Neural progenitor cell (in vitro differentiated cells): ENCODE data around the gene TMEM30A. TPM values are rescaled to one million over a fixed set of nuclear protein-coding genes. Genes with fewer than 3 reads are reported as not detected.

Experiments used
- DNase-seq: peaks from one replicate; pipeline ENCODE4 v3.0.0-alpha.2; 2016; ENCODE audit warnings: low spot score
- H2AFZ ChIP-seq: fragments of 200-600 bp; sonication (generic); replicated peaks from 2 replicates; pipeline ENCODE4 v1.6.1; 2016; ENCODE audit warnings: antibody characterized with exemption
- H3F3A ChIP-seq: fragments of 200-600 bp; sonication (generic); 2 replicates; pipeline ENCODE4 v1.6.1; 2016; ENCODE audit warnings: antibody characterized with exemption, low read depth
- H3K27ac ChIP-seq: fragments of 200-600 bp; sonication (generic); 2 replicates; pipeline ENCODE4 v1.5.1; 2016; ENCODE audit warnings: mild to moderate bottlenecking
- H3K27me3 ChIP-seq: fragments of 200-600 bp; sonication (generic); 2 replicates; pipeline ENCODE4 v1.6.1; 2016; ENCODE audit warnings: mild to moderate bottlenecking, moderate library complexity
- H3K36me3 ChIP-seq: fragments of 200-600 bp; sonication (generic); 2 replicates; pipeline ENCODE4 v1.5.1; 2016
- H3K4me1 ChIP-seq: fragments of 200-600 bp; sonication (generic); 2 replicates; pipeline ENCODE4 v1.6.1; 2016; ENCODE audit warnings: mixed run types
- H3K4me2 ChIP-seq: fragments of 200-600 bp; sonication (generic); 2 replicates; pipeline ENCODE4 v1.6.1; 2016
- H3K4me3 ChIP-seq: fragments of 200-600 bp; sonication (generic); 2 replicates; pipeline ENCODE4 v1.5.1; 2016
- H3K79me2 ChIP-seq: fragments of 200-600 bp; sonication (generic); 2 replicates; pipeline ENCODE4 v1.6.1; 2016; ENCODE audit warnings: low read depth
- H3K9ac ChIP-seq: fragments of 200-600 bp; sonication (generic); 2 replicates; pipeline ENCODE4 v1.6.1; 2016
- H3K9me3 ChIP-seq: fragments of 200-600 bp; sonication (generic); 2 replicates; pipeline ENCODE4 v1.5.1; 2016; ENCODE audit warnings: low read depth
- H4K20me1 ChIP-seq: fragments of 200-600 bp; sonication (generic); 2 replicates; pipeline ENCODE4 v1.6.1; 2016; ENCODE audit warnings: low read depth
- H3K27ac Mint-ChIP-seq: 3 replicates; pipeline ENCODE4 v1.8.0; 2021; ENCODE audit warnings: mixed read lengths
- H3K27me3 Mint-ChIP-seq: 2 replicates; pipeline ENCODE4 v1.8.0; 2022; ENCODE audit warnings: low read depth, mild to moderate bottlenecking, inconsistent platforms, moderate library complexity, mixed read lengths; ENCODE audit not compliant: insufficient read depth
- H3K36me3 Mint-ChIP-seq: 3 replicates; pipeline ENCODE4 v1.8.0; 2021; ENCODE audit warnings: mixed read lengths
- H3K4me1 Mint-ChIP-seq: 3 replicates; pipeline ENCODE4 v1.8.0; 2021; ENCODE audit warnings: mixed read lengths
- H3K4me3 Mint-ChIP-seq: 3 replicates; pipeline ENCODE4 v1.8.0; 2021; ENCODE audit warnings: mild to moderate bottlenecking, moderate library complexity, mixed read lengths
- H3K9me3 Mint-ChIP-seq: 3 replicates; pipeline ENCODE4 v1.8.0; 2020; ENCODE audit warnings: mixed read lengths
- EZH2 ChIP-seq: fragments of 200-600 bp; sonication (generic); IDR thresholded peaks from 2 replicates; pipeline ENCODE4 v1.6.1; 2017; ENCODE audit warnings: antibody characterized with exemption, mild to moderate bottlenecking, moderate library complexity
- EZH2phosphoT487 ChIP-seq: fragments of 200-600 bp; sonication (generic); IDR thresholded peaks from 2 replicates; pipeline ENCODE4 v1.6.1; 2017; ENCODE audit warnings: antibody characterized with exemption
- total RNA-seq: library from RNA; depleted of rRNA; stranded (reverse); fragments of >200 nt; gene quantifications from 2 replicates; pipeline ENCODE4 v1.2.3, GENCODE V29; 2015; ENCODE audit warnings: low replicate concordance
- TF ChIP-seq, protein P1 (sequence below): fragments of 200-600 bp; sonication (generic); IDR thresholded peaks from 2 replicates; pipeline ENCODE4 v1.5.1; 2017; ENCODE audit warnings: antibody characterized with exemption, mild to moderate bottlenecking

TMEM30A gene
- total RNA-seq, 1 donor from 2014 or later: 86.0 TPM

DNA sequence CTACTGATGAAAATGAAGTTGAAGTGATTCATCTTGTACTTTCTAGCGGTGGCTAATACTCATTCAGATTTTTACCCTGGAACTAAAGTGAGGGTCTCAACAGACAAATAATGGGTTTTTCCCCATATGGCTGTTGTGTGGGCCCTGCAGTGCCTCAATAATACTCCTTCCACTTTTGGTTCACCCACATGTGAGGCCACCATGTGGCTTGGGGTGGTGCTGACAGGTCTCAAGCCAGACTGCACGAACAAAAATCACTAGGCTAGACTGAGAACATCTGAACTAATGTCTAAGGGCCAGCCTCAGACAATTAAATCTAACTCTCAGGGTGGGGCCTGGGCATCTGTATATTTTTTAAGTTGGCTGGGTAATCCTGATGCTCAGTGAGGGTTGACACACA lies 70.9 kb downstream of the TMEM30A start:
- H3K4me2 ChIP-seq: no peak overlapping the region
- H3K4me1 Mint-ChIP-seq: peaks cover 2% of the 10 kb centered on the region
- TF ChIP-seq, protein P1, sequence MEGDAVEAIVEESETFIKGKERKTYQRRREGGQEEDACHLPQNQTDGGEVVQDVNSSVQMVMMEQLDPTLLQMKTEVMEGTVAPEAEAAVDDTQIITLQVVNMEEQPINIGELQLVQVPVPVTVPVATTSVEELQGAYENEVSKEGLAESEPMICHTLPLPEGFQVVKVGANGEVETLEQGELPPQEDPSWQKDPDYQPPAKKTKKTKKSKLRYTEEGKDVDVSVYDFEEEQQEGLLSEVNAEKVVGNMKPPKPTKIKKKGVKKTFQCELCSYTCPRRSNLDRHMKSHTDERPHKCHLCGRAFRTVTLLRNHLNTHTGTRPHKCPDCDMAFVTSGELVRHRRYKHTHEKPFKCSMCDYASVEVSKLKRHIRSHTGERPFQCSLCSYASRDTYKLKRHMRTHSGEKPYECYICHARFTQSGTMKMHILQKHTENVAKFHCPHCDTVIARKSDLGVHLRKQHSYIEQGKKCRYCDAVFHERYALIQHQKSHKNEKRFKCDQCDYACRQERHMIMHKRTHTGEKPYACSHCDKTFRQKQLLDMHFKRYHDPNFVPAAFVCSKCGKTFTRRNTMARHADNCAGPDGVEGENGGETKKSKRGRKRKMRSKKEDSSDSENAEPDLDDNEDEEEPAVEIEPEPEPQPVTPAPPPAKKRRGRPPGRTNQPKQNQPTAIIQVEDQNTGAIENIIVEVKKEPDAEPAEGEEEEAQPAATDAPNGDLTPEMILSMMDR: peak; percentile 11
- TF ChIP-seq EZH2: no peak
- no peak for TF ChIP-seq EZH2phosphoT487

DNA sequence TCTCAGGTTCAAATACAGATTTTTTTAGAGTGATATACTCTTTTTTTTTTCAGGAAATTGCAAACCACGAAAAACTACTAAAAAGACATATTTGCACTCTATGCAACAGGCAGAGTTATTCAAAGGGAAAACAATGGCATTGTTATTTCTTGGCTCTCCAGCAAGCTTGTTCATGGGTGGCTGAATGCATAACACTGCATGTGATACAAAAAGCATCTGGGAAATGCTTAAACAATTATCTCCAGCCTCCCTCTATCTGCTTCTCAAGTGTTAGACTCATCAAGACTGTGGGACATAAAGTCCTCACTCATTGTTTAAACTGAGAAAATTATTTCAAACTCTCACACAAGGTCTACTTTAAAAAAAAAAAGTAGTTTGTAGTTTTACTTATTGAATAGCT lies 71.5 kb downstream of the TMEM30A start:
- Mint-ChIP-seq H3K27ac (no peak overlapping the region), H3K36me3 (no peaks in the 10 kb centered on the region), H3K9me3 (no peaks in the 10 kb centered on the region), H3K4me1 (peaks cover 7% of the 10 kb centered on the region), H3K4me3 (no peak overlapping the region), H3K27me3 (peaks cover 10% of the 10 kb centered on the region)
- peaks cover 30% of the 10 kb centered on the region for H3K27me3 ChIP-seq
- no peaks in the 10 kb centered on the region for H3K79me2 ChIP-seq
- H3K4me1 ChIP-seq: peaks cover 7% of the 10 kb centered on the region
- H3F3A ChIP-seq: peaks cover 12% of the 10 kb centered on the region
- no peak overlapping the region for H3K9ac ChIP-seq
- no peak overlapping the region for H3K4me3 ChIP-seq
- H3K9me3 ChIP-seq: no peaks in the 10 kb centered on the region
- H2AFZ ChIP-seq: no peak overlapping the region
- H3K4me2 ChIP-seq: no peak overlapping the region
- H3K27ac ChIP-seq: no peak overlapping the region
- no peaks in the 10 kb centered on the region for H3K36me3 ChIP-seq
- DNase-seq: no peak
- H4K20me1 ChIP-seq: no peaks in the 10 kb centered on the region
- TF ChIP-seq, protein P1: no peak
- TF ChIP-seq EZH2phosphoT487: no peak
- no peak for TF ChIP-seq EZH2

More for the DNA sequence above, 70.9 kb downstream of the TMEM30A start:
- H3K9ac ChIP-seq: no peak overlapping the region
- H2AFZ ChIP-seq: no peak overlapping the region
- H3K9me3 ChIP-seq: no peaks in the 10 kb centered on the region
- Mint-ChIP-seq H3K27me3 (peaks cover 4% of the 10 kb centered on the region), H3K9me3 (no peaks in the 10 kb centered on the region), H3K27ac (no peak overlapping the region), H3K36me3 (no peaks in the 10 kb centered on the region), H3K4me3 (no peak overlapping the region)
- H3K4me3 ChIP-seq: no peak overlapping the region
- no peaks in the 10 kb centered on the region for H3K36me3 ChIP-seq
- H3F3A ChIP-seq: peaks cover 6% of the 10 kb centered on the region
- DNase-seq: no peak
- peaks cover 23% of the 10 kb centered on the region for H3K27me3 ChIP-seq
- no peaks in the 10 kb centered on the region for H3K79me2 ChIP-seq
- no peak overlapping the region for H3K27ac ChIP-seq
- no peaks in the 10 kb centered on the region for H4K20me1 ChIP-seq
- H3K4me1 ChIP-seq: peaks cover under 1% of the 10 kb centered on the region

DNA sequence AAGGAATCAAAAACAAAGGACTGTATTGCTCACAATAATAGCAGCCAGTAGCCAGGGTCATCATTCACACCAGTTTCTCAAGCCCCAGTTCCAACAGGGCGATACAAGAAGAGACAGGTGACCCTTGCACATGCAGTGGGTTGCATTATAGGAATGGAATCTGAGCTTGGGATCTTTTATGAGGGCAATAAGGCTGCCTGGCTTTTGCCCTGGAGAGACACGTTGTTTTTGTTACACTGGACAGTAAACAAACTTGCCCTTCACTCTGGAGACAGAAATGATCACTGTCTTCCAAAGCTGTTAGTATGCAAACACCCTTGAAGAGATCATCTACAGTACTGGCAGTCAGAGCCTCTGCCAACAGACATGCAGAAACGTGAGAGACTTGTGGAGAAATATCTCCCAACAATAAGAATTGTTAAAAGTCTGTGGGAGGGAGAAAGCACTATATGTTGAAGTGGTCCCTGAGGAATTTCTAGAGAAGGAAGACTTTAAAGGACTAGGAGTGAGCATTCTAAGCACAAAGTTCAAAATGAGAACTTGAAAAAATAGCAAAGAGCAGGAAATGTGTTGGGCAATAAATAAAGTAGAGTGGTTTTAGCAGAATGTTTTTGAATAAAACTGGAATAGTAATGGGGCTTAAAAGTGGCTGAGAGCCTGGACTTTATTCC lies 72.5 kb downstream of the TMEM30A start:
- no peaks in the 10 kb centered on the region for H3K36me3 Mint-ChIP-seq
- Histone ChIP-seq H3K27me3 (peaks cover 40% of the 10 kb centered on the region), H2AFZ (no peak overlapping the region), H3F3A (peaks cover 14% of the 10 kb centered on the region), H3K4me3 (no peak overlapping the region), H3K9ac (no peak overlapping the region), H3K79me2 (no peaks in the 10 kb centered on the region), H3K27ac (no peak overlapping the region), H3K4me2 (no peak overlapping the region), H3K9me3 (no peaks in the 10 kb centered on the region), H4K20me1 (no peaks in the 10 kb centered on the region), H3K36me3 (no peaks in the 10 kb centered on the region), H3K4me1 (peaks cover 7% of the 10 kb centered on the region)
- peaks cover 21% of the 10 kb centered on the region for H3K27me3 Mint-ChIP-seq
- TF ChIP-seq EZH2: no peak
- TF ChIP-seq, protein P1: no peak
- TF ChIP-seq EZH2phosphoT487: no peak
- H3K4me3 Mint-ChIP-seq: no peak overlapping the region
- H3K9me3 Mint-ChIP-seq: peaks cover 3% of the 10 kb centered on the region
- no peak overlapping the region for H3K27ac Mint-ChIP-seq
- peaks cover 16% of the 10 kb centered on the region for H3K4me1 Mint-ChIP-seq
- DNase-seq: no peak
